Skeletal muscle satellite cell (primary cell): ENCODE results near the gene CTU2.
A peak's percentile ranks its signal among the peaks of the same experiment; 100 is the strongest.

ENCODE experiments used
- H3K27me3 ChIP-seq: 2 replicates; pipeline ENCODE4 v1.7.0; 2013; ENCODE audit warnings: low read length; ENCODE audit not compliant: control insufficient read depth, insufficient read depth
- H3K36me3 ChIP-seq: 2 replicates; pipeline ENCODE4 v1.7.0; 2013; ENCODE audit warnings: mild to moderate bottlenecking, control low read depth, low read length; ENCODE audit not compliant: insufficient read depth
- H3K4me1 ChIP-seq: 2 replicates; pipeline ENCODE4 v1.7.0; 2013; ENCODE audit warnings: low read length; ENCODE audit not compliant: control insufficient read depth, insufficient read depth
- H3K4me2 ChIP-seq: 2 replicates; pipeline ENCODE4 v1.7.0; 2013; ENCODE audit warnings: mild to moderate bottlenecking, low read length
- H3K4me3 ChIP-seq: 2 replicates; pipeline ENCODE4 v1.7.0; 2013; ENCODE audit warnings: low read length
- H3K9ac ChIP-seq: 2 replicates; pipeline ENCODE4 v1.7.0; 2013; ENCODE audit warnings: mild to moderate bottlenecking, low read depth, low read length, moderate library complexity
- H3K9me3 ChIP-seq: replicated peaks from 2 replicates; pipeline ENCODE4 v1.7.0; 2013; ENCODE audit warnings: mild to moderate bottlenecking, control low read depth, low read length

Gene CTU2

GRCh38 chr16:88755745-88756443 lies 49.6 kb downstream of the CTU2 start:
- no peak overlapping the region for H3K4me2 ChIP-seq
- H3K36me3 ChIP-seq = peaks cover 26% of the 10 kb centered on the region
- H3K4me1 ChIP-seq = peaks cover 53% of the 10 kb centered on the region
- no peaks in the 10 kb centered on the region for H3K9me3 ChIP-seq
- no peak overlapping the region for H3K4me3 ChIP-seq
- no peaks in the 10 kb centered on the region for H3K27me3 ChIP-seq
- H3K9ac ChIP-seq = no peak overlapping the region

DNA sequence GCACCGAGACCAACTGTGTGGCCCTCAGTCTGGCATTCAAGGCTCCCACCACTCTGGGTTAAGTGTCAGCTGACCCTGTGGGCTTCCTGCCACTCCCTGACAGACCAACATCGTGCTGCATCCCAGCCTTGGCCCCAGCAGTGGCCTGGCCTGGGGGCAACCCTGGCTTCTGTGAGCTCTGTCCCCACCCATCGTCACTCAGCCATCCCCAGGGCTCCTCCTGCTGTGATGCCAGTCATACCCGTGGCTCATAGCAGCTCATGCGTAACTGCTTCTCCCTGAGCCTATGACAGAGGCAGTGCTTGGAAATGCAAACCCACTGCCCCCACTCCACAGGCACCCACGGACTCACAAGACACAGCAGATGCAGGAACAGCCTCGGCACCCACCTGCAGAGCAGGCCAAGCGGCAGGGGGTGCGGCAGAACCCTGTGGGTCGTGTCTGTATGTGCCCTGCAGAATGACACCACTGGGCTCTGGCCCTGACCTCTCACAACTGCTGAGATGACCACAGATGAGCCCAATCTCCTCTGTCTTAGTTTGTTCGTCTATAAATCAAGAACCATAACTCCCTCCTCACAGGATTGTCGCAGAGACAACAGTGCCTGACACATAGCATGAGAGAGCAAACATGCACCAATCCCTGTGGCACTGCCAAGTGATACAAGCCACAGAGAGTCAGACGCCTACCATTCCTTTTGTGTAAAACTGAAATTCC lies 52.1 kb downstream of the CTU2 start:
- no peaks in the 10 kb centered on the region for H3K9me3 ChIP-seq
- H3K27me3 ChIP-seq = no peaks in the 10 kb centered on the region
- H3K36me3 ChIP-seq = peaks cover 25% of the 10 kb centered on the region
- peaks cover 53% of the 10 kb centered on the region for H3K4me1 ChIP-seq
- no peak overlapping the region for H3K9ac ChIP-seq
- H3K4me3 ChIP-seq = no peak overlapping the region
- peak overlapping the region; percentile 36 for H3K4me2 ChIP-seq

- peaks cover 52% of the 10 kb centered on the region for H3K4me1 ChIP-seq
- H3K9me3 ChIP-seq = no peaks in the 10 kb centered on the region
- H3K4me3 ChIP-seq = no peak overlapping the region
- H3K4me2 ChIP-seq = peak overlapping the region; percentile 51
- H3K9ac ChIP-seq = no peak overlapping the region
- H3K27me3 ChIP-seq = no peaks in the 10 kb centered on the region
- peaks cover 27% of the 10 kb centered on the region for H3K36me3 ChIP-seq
Observed at GRCh38 chr16:88758944-88759244, 52.6 kb downstream of the CTU2 start.

DNA sequence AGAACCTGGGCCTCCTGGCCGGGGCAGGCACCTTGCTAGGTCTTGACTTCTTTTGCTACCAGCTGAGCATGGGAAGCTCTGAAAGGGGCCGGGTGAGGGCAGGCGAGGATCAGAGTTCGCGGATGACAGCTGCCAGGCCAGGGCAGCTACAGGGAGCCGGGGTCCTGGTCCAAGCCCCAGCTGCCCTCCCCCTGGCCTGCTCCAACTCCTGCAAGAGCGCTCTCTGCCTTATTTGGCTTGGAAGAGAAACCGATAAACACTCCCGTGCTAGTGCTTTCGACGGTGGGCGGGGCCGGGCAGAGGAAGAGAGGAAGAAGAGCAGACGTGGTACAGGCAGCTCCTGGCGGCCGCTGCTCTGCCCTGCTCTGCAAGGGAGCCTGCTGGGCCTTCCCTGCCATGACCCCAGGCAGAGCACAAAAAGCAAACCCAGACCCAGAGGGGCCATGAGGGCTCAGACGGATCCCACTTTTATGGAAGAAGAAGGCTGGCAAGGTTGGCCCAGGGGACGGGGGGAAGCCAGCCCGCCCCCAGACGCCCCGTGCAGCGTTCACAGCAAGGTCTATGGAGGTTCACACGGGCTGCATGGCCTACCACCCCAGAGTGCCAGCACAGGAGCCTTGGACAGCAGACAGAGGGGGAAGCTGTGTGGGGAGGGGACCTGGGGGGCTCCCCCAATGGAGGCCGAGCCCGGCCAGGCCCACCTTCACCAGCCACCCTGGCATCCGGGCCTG lies 53.1 kb downstream of the CTU2 start:
- Histone ChIP-seq H3K4me3 (no peak overlapping the region), H3K27me3 (no peaks in the 10 kb centered on the region), H3K36me3 (peaks cover 32% of the 10 kb centered on the region), H3K9me3 (no peaks in the 10 kb centered on the region), H3K4me2 (peak overlapping the region; percentile 51), H3K9ac (no peak overlapping the region), H3K4me1 (peaks cover 48% of the 10 kb centered on the region)

GRCh38 chr16:88759976-88760350 lies 53.7 kb downstream of the CTU2 start:
- H3K9me3 ChIP-seq = no peaks in the 10 kb centered on the region
- no peaks in the 10 kb centered on the region for H3K27me3 ChIP-seq
- no peak overlapping the region for H3K4me3 ChIP-seq
- H3K4me1 ChIP-seq = peaks cover 45% of the 10 kb centered on the region
- H3K4me2 ChIP-seq = no peak overlapping the region
- H3K9ac ChIP-seq = no peak overlapping the region
- peaks cover 32% of the 10 kb centered on the region for H3K36me3 ChIP-seq

GRCh38 chr16:88760424-88761142 lies 54.3 kb downstream of the CTU2 start:
- no peak overlapping the region for H3K9ac ChIP-seq
- H3K9me3 ChIP-seq = no peaks in the 10 kb centered on the region
- no peak overlapping the region for H3K4me2 ChIP-seq
- H3K36me3 ChIP-seq = peaks cover 32% of the 10 kb centered on the region
- H3K4me3 ChIP-seq = no peak overlapping the region
- peaks cover 44% of the 10 kb centered on the region for H3K4me1 ChIP-seq
- H3K27me3 ChIP-seq = no peaks in the 10 kb centered on the region

GRCh38 chr16:88761143-88761534 lies 54.8 kb downstream of the CTU2 start:
- peaks cover 43% of the 10 kb centered on the region for H3K4me1 ChIP-seq
- H3K4me3 ChIP-seq = no peak overlapping the region
- peaks cover 35% of the 10 kb centered on the region for H3K36me3 ChIP-seq
- H3K27me3 ChIP-seq = no peaks in the 10 kb centered on the region
- no peaks in the 10 kb centered on the region for H3K9me3 ChIP-seq
- no peak overlapping the region for H3K4me2 ChIP-seq
- H3K9ac ChIP-seq = no peak overlapping the region

DNA sequence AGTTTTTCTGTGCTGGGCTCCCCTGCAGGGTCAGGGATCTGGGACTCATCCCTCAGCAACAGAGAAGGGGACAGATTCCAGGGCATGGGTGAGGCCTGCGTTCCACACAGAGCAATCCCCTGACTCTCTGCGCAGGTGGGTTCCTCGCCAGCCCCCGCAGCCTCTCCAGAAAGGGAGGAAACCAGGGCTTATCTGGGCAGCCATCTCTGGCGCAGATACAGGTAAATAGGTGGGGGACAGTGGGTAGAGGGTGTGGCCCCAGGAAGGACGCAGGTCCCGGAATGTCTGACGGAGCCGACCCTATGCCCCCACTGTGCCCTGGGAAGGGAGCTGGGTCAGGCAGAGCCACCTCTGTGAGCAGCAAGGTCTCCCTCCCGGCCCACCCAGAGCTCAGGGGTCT lies 55.5 kb downstream of the CTU2 start:
- Histone ChIP-seq H3K4me1 (peaks cover 49% of the 10 kb centered on the region), H3K9me3 (no peaks in the 10 kb centered on the region), H3K27me3 (no peaks in the 10 kb centered on the region), H3K4me3 (no peak overlapping the region), H3K36me3 (peaks cover 38% of the 10 kb centered on the region), H3K4me2 (no peak overlapping the region), H3K9ac (no peak overlapping the region)

DNA sequence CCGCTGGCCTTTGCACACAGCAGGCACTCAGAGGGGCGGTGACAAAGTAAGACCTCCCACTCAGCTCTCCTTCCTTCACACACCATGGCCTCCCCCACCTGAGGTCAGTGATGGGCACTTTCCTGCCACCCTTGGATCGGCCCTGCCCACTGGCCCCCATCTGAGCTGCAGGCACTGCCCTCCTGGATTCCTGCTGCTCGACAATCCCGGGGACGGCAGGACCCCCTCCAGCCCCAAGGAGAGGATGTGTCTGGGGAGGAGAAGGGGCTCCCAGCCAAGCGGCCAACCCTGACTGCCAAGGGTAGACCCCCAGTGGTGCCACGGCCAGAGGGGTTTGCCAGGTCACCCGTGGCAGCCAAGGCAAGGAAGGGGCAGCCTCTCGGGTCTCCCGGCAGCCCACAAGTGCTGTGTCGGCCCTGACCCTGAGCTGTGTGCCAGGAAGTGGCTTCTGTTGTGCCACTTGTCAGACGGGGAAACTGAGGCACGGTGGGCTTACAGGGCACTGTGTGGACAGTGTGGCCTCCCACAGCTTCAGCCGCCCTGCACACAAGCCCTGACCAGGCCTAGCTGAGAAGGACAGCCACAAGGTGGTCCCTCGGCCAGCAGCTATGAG lies 56.1 kb downstream of the CTU2 start:
- Histone ChIP-seq H3K9me3 (no peaks in the 10 kb centered on the region), H3K9ac (no peak overlapping the region), H3K4me1 (peaks cover 54% of the 10 kb centered on the region), H3K27me3 (no peaks in the 10 kb centered on the region), H3K4me3 (no peak overlapping the region), H3K4me2 (no peak overlapping the region), H3K36me3 (peaks cover 38% of the 10 kb centered on the region)

GRCh38 chr16:88762941-88763340 lies 56.6 kb downstream of the CTU2 start:
- Histone ChIP-seq H3K9ac (no peak overlapping the region), H3K27me3 (no peaks in the 10 kb centered on the region), H3K4me2 (no peak overlapping the region), H3K36me3 (peaks cover 37% of the 10 kb centered on the region), H3K4me3 (no peak overlapping the region), H3K9me3 (no peaks in the 10 kb centered on the region), H3K4me1 (peaks cover 58% of the 10 kb centered on the region)

DNA sequence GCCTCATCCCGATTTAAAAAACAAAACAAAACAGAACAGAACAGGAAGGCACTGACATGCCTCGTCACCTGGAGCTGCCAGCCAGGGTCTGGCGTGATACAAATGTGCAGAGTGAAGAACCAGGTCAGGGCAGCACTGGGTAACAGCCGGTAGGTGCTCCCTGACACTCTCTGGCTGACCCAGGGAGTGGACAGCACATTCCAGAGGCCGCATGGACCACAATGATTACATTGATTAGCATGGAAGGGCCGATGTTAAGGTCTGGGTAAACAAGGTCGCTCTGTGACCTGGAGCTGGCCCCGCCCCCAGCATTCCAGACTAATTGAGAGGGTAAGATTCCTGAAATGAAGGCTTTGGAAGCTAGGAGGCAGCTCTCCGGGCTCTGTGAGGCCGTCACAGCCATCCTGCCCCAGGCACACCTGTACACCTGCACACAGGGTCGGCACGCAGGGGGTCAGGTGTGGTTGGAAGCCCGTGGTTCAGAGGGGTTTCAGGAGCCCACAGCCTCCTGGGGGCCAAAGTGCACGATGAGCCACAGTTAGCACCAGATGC lies 57.3 kb downstream of the CTU2 start:
- Histone ChIP-seq H3K27me3 (no peaks in the 10 kb centered on the region), H3K4me1 (peaks cover 58% of the 10 kb centered on the region), H3K9me3 (no peaks in the 10 kb centered on the region), H3K4me3 (no peak overlapping the region), H3K4me2 (no peak overlapping the region), H3K36me3 (peaks cover 30% of the 10 kb centered on the region), H3K9ac (no peak overlapping the region)
